WTC11 (cell line): ENCODE results near the gene ZNF398. TPM values are rescaled to one million over a fixed set of nuclear protein-coding genes. Genes with fewer than 3 reads are reported as not detected.

Experiments used
- ATAC-seq: fragments of 200-7000 bp; cut with Tn5 transposase; 2 replicates; pipeline ENCODE4 v1.10.0; 2021; ENCODE audit warnings: mild to moderate bottlenecking, moderate library complexity
- CTCF ChIA-PET: fragments of 300-600 bp; sonication (Branson Sonifier 250); formaldehyde crosslinking; loops from one replicate; lab custom pipeline; 2021; ENCODE audit warnings: antibody characterized with exemption; lab: Charles Lee
- POLR2A ChIA-PET: fragments of 350-600 bp; sonication (Branson Sonifier 250); formaldehyde crosslinking; loops from one replicate; lab custom pipeline; 2021; ENCODE audit warnings: antibody characterized with exemption; lab: Charles Lee
- DNase-seq: peaks from one replicate; pipeline ENCODE4 v3.0.0; 2021; ENCODE audit warnings: low spot score
- H3K27ac Mint-ChIP-seq: 2 replicates; pipeline ENCODE4 v1.8.0; 2021; ENCODE audit warnings: mixed read lengths
- H3K27me3 Mint-ChIP-seq: 2 replicates; pipeline ENCODE4 v1.8.0; 2021; ENCODE audit warnings: low read depth, mild to moderate bottlenecking, moderate library complexity, mixed read lengths
- H3K36me3 Mint-ChIP-seq: 2 replicates; pipeline ENCODE4 v1.8.0; 2021; ENCODE audit warnings: mixed read lengths
- H3K4me1 Mint-ChIP-seq: 2 replicates; pipeline ENCODE4 v1.8.0; 2022; ENCODE audit warnings: mixed read lengths
- H3K4me3 Mint-ChIP-seq: 2 replicates; pipeline ENCODE4 v1.8.0; 2021; ENCODE audit warnings: mild to moderate bottlenecking, moderate library complexity, mixed read lengths
- H3K9me3 Mint-ChIP-seq: 2 replicates; pipeline ENCODE4 v1.8.0; 2021; ENCODE audit warnings: mixed read lengths
- ATF1 ChIP-seq: sonication (generic); formaldehyde crosslinking; IDR thresholded peaks from 2 replicates; pipeline ENCODE4 v1.8.1; 2023; ENCODE audit warnings: mild to moderate bottlenecking, moderate library complexity, missing genetic modification reagents
- ELF4 ChIP-seq: sonication (generic); formaldehyde crosslinking; IDR thresholded peaks from 2 replicates; pipeline ENCODE4 v1.8.1; 2022; ENCODE audit warnings: low read depth, mild to moderate bottlenecking, moderate library complexity, missing genetic modification reagents
- FOXK1 ChIP-seq: sonication (generic); formaldehyde crosslinking; IDR thresholded peaks from 2 replicates; pipeline ENCODE4 v1.8.0; 2022; ENCODE audit warnings: mild to moderate bottlenecking, moderate library complexity, missing genetic modification reagents
- IRF2 ChIP-seq: sonication (generic); formaldehyde crosslinking; IDR thresholded peaks from 2 replicates; pipeline ENCODE4 v1.8.0; 2022; ENCODE audit warnings: low read depth, missing genetic modification reagents, borderline replicate concordance
- NFYB ChIP-seq: sonication (generic); formaldehyde crosslinking; conservative IDR thresholded peaks from 2 replicates; pipeline ENCODE4 v1.8.0; 2022; ENCODE audit warnings: low read depth, missing genetic modification reagents
- TEAD4 ChIP-seq: sonication (generic); formaldehyde crosslinking; IDR thresholded peaks from 2 replicates; pipeline ENCODE4 v1.8.0; 2022; ENCODE audit warnings: mild to moderate bottlenecking, missing genetic modification reagents
- ZBTB21 ChIP-seq: sonication (generic); formaldehyde crosslinking; IDR thresholded peaks from 2 replicates; pipeline ENCODE4 v1.8.1; 2023; ENCODE audit warnings: mild to moderate bottlenecking, missing genetic modification reagents, borderline replicate concordance
- ZNF121 ChIP-seq: sonication (generic); formaldehyde crosslinking; IDR thresholded peaks from 2 replicates; pipeline ENCODE4 v1.8.0; 2023; ENCODE audit warnings: missing genetic modification reagents
- ZNF423 ChIP-seq: fragments of 250-450 bp; sonication (Bioruptor Pico); IDR thresholded peaks from 2 replicates; pipeline ENCODE4 v2.1.2; 2022; ENCODE audit warnings: mild to moderate bottlenecking, moderate library complexity
- total RNA-seq: library from RNA; stranded (reverse); gene quantifications from 3 replicates; pipeline ENCODE4 v1.2.3, GENCODE V29; 2021
- TF ChIP-seq, protein P1 (sequence below): sonication (generic); formaldehyde crosslinking; IDR thresholded peaks from 2 replicates; pipeline ENCODE4 v1.8.0; 2023; ENCODE audit warnings: missing genetic modification reagents, mild to moderate bottlenecking, borderline replicate concordance
- TF ChIP-seq, protein P2 (sequence below): sonication (generic); formaldehyde crosslinking; IDR thresholded peaks from 2 replicates; pipeline ENCODE4 v1.8.0; 2022; ENCODE audit warnings: mild to moderate bottlenecking, missing genetic modification reagents
- TF ChIP-seq, protein P3 (sequence below): sonication (generic); formaldehyde crosslinking; IDR thresholded peaks from 2 replicates; pipeline ENCODE4 v1.8.1; 2022; ENCODE audit warnings: mild to moderate bottlenecking, moderate library complexity, missing genetic modification reagents
- TF ChIP-seq, protein P4 (sequence below): fragments of 250-450 bp; sonication (Bioruptor Pico); IDR thresholded peaks from 2 replicates; pipeline ENCODE4 v2.1.2; 2022; ENCODE audit warnings: mild to moderate bottlenecking, moderate library complexity
- TF ChIP-seq, protein P5 (sequence below): sonication (generic); formaldehyde crosslinking; IDR thresholded peaks from 2 replicates; pipeline ENCODE4 v1.8.1; 2023; ENCODE audit warnings: mild to moderate bottlenecking, moderate library complexity, missing genetic modification reagents

The ZNF398 gene
- total RNA-seq, 1 experiment from 2014 or later: 63.2 TPM

DNA sequence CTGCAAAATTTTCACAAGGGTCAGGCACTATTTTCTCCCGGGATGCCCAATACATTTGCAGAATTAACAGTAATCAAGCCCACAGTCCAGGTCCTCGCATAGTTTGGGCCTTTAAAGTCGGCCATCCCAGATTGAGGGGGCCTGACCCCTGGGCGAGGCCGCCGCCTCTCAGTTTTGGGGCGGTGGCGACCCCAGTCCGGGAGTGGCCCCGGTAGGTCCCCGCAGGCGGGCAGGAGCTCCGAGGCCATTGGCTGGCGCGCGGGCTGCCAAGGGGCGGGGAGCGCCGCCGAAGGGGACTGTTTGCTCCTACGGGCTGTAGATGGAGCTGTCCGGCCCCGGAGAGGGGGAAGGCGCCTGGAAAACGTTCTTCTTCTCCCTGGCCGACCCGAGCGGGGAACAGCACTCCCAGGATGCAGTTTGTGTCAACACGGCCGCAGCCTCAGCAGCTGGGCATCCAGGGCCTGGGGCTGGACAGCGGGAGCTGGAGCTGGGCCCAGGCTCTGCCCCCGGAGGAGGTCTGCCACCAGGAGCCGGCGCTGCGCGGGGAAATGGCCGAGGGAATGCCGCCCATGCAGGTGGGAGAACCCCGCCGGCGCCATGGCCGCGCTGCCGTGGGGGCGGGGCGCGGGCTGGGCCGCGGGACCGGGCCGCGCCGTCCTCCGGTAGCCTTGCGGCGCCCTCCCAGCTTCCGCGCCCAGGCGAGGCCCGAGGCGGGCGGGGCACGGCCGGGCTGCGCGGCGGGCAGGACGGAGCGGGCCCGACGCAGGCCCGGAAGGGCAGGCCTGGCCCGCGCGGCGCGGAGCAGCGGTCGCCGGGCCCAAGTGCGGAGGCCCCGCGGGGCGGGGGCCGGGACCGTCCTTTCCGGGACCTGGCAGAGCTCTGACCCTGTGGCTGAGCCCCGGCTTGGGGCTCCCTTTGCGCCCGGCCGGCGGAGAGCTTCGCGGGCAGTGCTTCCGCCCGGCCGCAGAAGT lies 48.2 kb downstream of the ZNF398 start, which contains the start of gene ZNF282 (continued):
- TF ChIP-seq, protein P1, sequence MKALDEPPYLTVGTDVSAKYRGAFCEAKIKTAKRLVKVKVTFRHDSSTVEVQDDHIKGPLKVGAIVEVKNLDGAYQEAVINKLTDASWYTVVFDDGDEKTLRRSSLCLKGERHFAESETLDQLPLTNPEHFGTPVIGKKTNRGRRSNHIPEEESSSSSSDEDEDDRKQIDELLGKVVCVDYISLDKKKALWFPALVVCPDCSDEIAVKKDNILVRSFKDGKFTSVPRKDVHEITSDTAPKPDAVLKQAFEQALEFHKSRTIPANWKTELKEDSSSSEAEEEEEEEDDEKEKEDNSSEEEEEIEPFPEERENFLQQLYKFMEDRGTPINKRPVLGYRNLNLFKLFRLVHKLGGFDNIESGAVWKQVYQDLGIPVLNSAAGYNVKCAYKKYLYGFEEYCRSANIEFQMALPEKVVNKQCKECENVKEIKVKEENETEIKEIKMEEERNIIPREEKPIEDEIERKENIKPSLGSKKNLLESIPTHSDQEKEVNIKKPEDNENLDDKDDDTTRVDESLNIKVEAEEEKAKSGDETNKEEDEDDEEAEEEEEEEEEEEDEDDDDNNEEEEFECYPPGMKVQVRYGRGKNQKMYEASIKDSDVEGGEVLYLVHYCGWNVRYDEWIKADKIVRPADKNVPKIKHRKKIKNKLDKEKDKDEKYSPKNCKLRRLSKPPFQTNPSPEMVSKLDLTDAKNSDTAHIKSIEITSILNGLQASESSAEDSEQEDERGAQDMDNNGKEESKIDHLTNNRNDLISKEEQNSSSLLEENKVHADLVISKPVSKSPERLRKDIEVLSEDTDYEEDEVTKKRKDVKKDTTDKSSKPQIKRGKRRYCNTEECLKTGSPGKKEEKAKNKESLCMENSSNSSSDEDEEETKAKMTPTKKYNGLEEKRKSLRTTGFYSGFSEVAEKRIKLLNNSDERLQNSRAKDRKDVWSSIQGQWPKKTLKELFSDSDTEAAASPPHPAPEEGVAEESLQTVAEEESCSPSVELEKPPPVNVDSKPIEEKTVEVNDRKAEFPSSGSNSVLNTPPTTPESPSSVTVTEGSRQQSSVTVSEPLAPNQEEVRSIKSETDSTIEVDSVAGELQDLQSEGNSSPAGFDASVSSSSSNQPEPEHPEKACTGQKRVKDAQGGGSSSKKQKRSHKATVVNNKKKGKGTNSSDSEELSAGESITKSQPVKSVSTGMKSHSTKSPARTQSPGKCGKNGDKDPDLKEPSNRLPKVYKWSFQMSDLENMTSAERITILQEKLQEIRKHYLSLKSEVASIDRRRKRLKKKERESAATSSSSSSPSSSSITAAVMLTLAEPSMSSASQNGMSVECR: peak; percentile 77; the same call in 1 of the 2 replicates
- TF ChIP-seq, protein P2, sequence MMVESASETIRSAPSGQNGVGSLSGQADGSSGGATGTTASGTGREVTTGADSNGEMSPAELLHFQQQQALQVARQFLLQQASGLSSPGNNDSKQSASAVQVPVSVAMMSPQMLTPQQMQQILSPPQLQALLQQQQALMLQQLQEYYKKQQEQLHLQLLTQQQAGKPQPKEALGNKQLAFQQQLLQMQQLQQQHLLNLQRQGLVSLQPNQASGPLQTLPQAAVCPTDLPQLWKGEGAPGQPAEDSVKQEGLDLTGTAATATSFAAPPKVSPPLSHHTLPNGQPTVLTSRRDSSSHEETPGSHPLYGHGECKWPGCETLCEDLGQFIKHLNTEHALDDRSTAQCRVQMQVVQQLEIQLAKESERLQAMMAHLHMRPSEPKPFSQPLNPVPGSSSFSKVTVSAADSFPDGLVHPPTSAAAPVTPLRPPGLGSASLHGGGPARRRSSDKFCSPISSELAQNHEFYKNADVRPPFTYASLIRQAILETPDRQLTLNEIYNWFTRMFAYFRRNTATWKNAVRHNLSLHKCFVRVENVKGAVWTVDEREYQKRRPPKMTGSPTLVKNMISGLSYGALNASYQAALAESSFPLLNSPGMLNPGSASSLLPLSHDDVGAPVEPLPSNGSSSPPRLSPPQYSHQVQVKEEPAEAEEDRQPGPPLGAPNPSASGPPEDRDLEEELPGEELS (CRISPR knock-in tag): 0 out of 2 replicates have a peak, but pooled peaks have one; percentile 13
- TF ChIP-seq ZNF423: no peak
- TF ChIP-seq FOXK1 (CRISPR knock-in tag): peak; percentile 97
- TF ChIP-seq, protein P3, sequence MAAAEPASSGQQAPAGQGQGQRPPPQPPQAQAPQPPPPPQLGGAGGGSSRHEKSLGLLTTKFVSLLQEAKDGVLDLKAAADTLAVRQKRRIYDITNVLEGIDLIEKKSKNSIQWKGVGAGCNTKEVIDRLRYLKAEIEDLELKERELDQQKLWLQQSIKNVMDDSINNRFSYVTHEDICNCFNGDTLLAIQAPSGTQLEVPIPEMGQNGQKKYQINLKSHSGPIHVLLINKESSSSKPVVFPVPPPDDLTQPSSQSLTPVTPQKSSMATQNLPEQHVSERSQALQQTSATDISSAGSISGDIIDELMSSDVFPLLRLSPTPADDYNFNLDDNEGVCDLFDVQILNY (CRISPR knock-in tag): peak; percentile 57; the same call in 1 of the 2 replicates
- TF ChIP-seq ELF4: no peak

DNA sequence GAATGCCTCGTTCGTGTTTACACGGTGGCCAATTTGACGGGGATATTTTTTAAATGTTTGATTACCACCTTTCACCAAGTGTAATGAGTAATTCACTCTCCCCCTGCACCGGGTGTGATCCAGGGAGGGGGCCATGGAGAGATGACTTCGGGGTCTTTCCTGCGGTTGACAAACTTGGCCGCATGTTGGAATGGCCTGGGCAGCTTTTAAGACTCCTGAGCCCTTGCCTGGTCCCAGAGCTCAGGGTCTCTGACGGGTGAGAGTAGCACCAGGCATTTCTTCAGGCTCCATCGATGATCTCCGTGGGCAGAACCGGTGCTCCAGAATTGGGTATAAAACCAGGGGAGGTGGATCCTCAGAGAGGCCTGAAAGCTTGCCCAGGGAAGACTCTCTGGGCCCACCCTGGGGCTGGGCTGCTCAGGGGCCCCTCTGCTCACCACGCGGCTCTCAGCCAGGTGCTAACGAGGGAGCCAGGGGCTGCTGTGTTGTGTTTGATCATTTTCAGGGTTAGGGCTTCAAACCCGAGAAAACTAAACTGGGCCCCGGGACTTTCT lies 49.0 kb downstream of the ZNF398 start:
- no peaks in the 10 kb centered on the region for H3K27me3 Mint-ChIP-seq
- peaks cover 37% of the 10 kb centered on the region for H3K36me3 Mint-ChIP-seq
- DNase-seq (no peak), ATAC-seq (peak; percentile 3; the same call in 1 of the 2 replicates)
- POLR2A ChIA-PET: interaction anchor here (0.9 to 2.6 kb wide), 6 partner anchors 8 to 65 kb away, joined by 3 to 14 read pairs (median 8); partner anchors contain the start of genes ZNF398 and ZNF783
- peaks cover 5% of the 10 kb centered on the region for H3K9me3 Mint-ChIP-seq
- H3K4me1 Mint-ChIP-seq: peaks cover 13% of the 10 kb centered on the region
- peak overlapping the region; percentile 88 for H3K4me3 Mint-ChIP-seq
- H3K27ac Mint-ChIP-seq: peak overlapping the region; percentile 87
- peak; percentile 83 for TF ChIP-seq ZNF121 (CRISPR knock-in tag)
- no peak for TF ChIP-seq NFYB (CRISPR knock-in tag)
- CTCF ChIA-PET: interaction anchor here (0.5 to 2.5 kb wide), 15 partner anchors 8 to 191 kb away, joined by 3 to 21 read pairs (median 9); partner anchors contain the start of genes ZNF398 and ZNF783

DNA sequence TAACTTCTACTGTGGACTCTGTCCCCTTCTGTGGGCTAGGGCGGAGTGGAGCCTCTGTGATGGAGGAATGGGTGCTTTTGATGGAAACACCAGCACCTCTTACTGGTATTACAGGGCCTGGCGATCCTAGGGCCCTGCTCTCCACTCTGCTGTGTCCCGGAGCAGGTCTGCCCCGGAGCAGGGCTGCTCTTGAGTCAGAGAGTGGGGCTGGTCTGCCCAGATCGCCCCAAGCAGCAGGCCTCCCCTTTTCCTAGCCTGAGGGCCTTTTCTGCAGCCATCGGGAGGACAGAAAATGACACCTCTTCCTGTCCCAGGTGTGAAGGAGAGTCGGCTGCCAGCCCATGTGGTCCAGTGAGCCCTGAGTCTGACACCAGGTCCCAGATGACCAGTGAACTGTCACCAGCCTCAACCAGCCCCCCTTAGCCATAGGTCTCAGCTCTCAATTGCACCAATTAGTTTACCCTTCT lies 49.5 kb downstream of the ZNF398 start:
- TF ChIP-seq, protein P4, sequence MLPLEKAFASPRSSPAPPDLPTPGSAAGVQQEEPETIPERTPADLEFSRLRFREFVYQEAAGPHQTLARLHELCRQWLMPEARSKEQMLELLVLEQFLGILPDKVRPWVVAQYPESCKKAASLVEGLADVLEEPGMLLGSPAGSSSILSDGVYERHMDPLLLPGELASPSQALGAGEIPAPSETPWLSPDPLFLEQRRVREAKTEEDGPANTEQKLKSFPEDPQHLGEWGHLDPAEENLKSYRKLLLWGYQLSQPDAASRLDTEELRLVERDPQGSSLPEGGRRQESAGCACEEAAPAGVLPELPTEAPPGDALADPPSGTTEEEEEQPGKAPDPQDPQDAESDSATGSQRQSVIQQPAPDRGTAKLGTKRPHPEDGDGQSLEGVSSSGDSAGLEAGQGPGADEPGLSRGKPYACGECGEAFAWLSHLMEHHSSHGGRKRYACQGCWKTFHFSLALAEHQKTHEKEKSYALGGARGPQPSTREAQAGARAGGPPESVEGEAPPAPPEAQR (CRISPR knock-in tag): no peak
- TF ChIP-seq, protein P5, sequence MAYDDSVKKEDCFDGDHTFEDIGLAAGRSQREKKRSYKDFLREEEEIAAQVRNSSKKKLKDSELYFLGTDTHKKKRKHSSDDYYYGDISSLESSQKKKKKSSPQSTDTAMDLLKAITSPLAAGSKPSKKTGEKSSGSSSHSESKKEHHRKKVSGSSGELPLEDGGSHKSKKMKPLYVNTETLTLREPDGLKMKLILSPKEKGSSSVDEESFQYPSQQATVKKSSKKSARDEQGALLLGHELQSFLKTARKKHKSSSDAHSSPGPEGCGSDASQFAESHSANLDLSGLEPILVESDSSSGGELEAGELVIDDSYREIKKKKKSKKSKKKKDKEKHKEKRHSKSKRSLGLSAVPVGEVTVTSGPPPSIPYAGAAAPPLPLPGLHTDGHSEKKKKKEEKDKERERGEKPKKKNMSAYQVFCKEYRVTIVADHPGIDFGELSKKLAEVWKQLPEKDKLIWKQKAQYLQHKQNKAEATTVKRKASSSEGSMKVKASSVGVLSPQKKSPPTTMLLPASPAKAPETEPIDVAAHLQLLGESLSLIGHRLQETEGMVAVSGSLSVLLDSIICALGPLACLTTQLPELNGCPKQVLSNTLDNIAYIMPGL (CRISPR knock-in tag): no peak
- TF ChIP-seq, protein P2 (CRISPR knock-in tag): no peak
- TF ChIP-seq ATF1 (CRISPR knock-in tag) (no peak), TEAD4 (CRISPR knock-in tag) (no peak), ZBTB21 (CRISPR knock-in tag) (no peak), IRF2 (CRISPR knock-in tag) (no peak)
- Mint-ChIP-seq H3K27ac (peak overlapping the region; percentile 87; the same call in 1 of the 2 replicates), H3K4me1 (peaks cover 13% of the 10 kb centered on the region), H3K9me3 (peaks cover 5% of the 10 kb centered on the region), H3K4me3 (peak overlapping the region; percentile 88), H3K36me3 (peaks cover 42% of the 10 kb centered on the region), H3K27me3 (no peaks in the 10 kb centered on the region)
- ATAC-seq: peak; percentile 12
- DNase-seq: no peak
- ChIA-PET CTCF (interaction anchor here (1.2 to 2.5 kb wide), 5 partner anchors 8 to 131 kb away, joined by 4 to 15 read pairs (median 9); no protein-coding TSS in a partner anchor), POLR2A (interaction anchor here (0.7 to 1.0 kb wide), 2 partner anchors 9 to 936 kb away, joined by 3 to 7 read pairs; no protein-coding TSS in a partner anchor)
